Common myeloid progenitor, CD34-positive (primary cell): ENCODE results near the gene ZNF20.

Experiments used
- CTCF ChIA-PET: fragments of 350-600 bp; sonication (Branson Sonifier 250); formaldehyde crosslinking; loops from one replicate; lab custom pipeline; 2021; ENCODE audit warnings: antibody characterized with exemption; lab: Charles Lee
- POLR2A ChIA-PET: fragments of 350-600 bp; sonication (Branson Sonifier 250); formaldehyde crosslinking; loops from one replicate; lab custom pipeline; 2021; ENCODE audit warnings: antibody characterized with exemption; lab: Charles Lee
- DNase-seq, 3 donors: peaks; one replicate each; pipeline versions ENCODE4 v3.0.0 to v3.0.0-alpha.2; 2013
- H3K27ac ChIP-seq, 2 experiments: 1 replicate in 1 of 2; 2 replicates in 1 of 2; pipeline ENCODE4 v1.7.0; 2013; ENCODE audit warnings: inconsistent platforms in 2 of 2, low read length in 2 of 2, mild to moderate bottlenecking in 2 of 2, low read depth in 1 of 2, moderate library complexity in 1 of 2; ENCODE audit not compliant: severe bottlenecking in 2 of 2, insufficient read depth in 1 of 2, poor library complexity in 1 of 2
- H3K27me3 ChIP-seq, 5 experiments: replicated peaks in 2 of 5; 1 replicate in 3 of 5; 2 replicates in 2 of 5; pipeline versions ENCODE4 v1.6.1 to v1.7.0; 2013; ENCODE audit warnings: low read length in 4 of 5, mild to moderate bottlenecking in 2 of 5, moderate library complexity in 2 of 5, inconsistent platforms in 1 of 5; ENCODE audit not compliant: insufficient read depth in 5 of 5, control insufficient read depth in 4 of 5
- H3K36me3 ChIP-seq, 4 experiments: 1 replicate in 2 of 4; 2 replicates in 2 of 4; pipeline versions ENCODE4 v1.6.1 to v1.7.0; 2013; ENCODE audit warnings: low read length in 3 of 4, control low read depth in 1 of 4, mild to moderate bottlenecking in 1 of 4; ENCODE audit not compliant: control insufficient read depth in 4 of 4, insufficient read depth in 4 of 4
- H3K4me1 ChIP-seq, 4 experiments: 1 replicate in 3 of 4; 2 replicates in 1 of 4; pipeline versions ENCODE4 v1.6.1 to v1.7.1; 2013; ENCODE audit warnings: low read length in 3 of 4, mild to moderate bottlenecking in 3 of 4, control low read depth in 1 of 4, inconsistent platforms in 1 of 4, moderate library complexity in 1 of 4; ENCODE audit not compliant: control insufficient read depth in 4 of 4, insufficient read depth in 4 of 4; ENCODE audit errors: control extremely low read depth in 1 of 4
- H3K4me3 ChIP-seq, 7 experiments: 1 replicate in 4 of 7; 2 replicates in 3 of 7; pipeline versions ENCODE4 v1.5.1 to v1.7.0; 2013; ENCODE audit warnings: mild to moderate bottlenecking in 7 of 7, low read length in 6 of 7, moderate library complexity in 6 of 7, inconsistent platforms in 2 of 7, low read depth in 2 of 7, control low read depth in 1 of 7; ENCODE audit not compliant: insufficient read depth in 4 of 7, control insufficient read depth in 1 of 7; ENCODE audit errors: extremely low read depth in 1 of 7
- H3K9me3 ChIP-seq, 5 experiments: 1 replicate in 4 of 5; 2 replicates in 1 of 5; pipeline versions ENCODE4 v1.6.1 to v1.7.1; 2013; ENCODE audit warnings: low read length in 4 of 5, mild to moderate bottlenecking in 2 of 5, inconsistent platforms in 1 of 5, low read depth in 1 of 5, moderate library complexity in 1 of 5; ENCODE audit not compliant: control insufficient read depth in 4 of 5, insufficient read depth in 2 of 5; ENCODE audit errors: control extremely low read depth in 1 of 5
- WGBS: methylation state at CpG from one replicate; pipeline ENCODE4 v1.1.5; 2013; ENCODE audit not compliant: insufficient coverage; 5-methylcytosine and 5-hydroxymethylcytosine counted together

Gene ZNF20

GRCh38 chr19:12140545-12141404, 625 bp upstream of the ZNF20 start:
- Histone ChIP-seq H3K4me3 (peak overlapping the region; percentile 68 to 95 (median 93)), H3K36me3 (peaks cover 10 to 32% (median 21%) of the 10 kb centered on the region in 4 experiments), H3K27ac (peak overlapping the region in 1 of 2 experiments; percentile 84), H3K4me1 (peaks cover 11 to 30% (median 15%) of the 10 kb centered on the region in 4 experiments), H3K9me3 (peaks cover 0 to 17% (median 5%) of the 10 kb centered on the region in 5 experiments), H3K27me3 (no peaks in the 10 kb centered on the region)
- ChIA-PET POLR2A (interaction anchor here (0.5 to 1.4 kb wide), 5 partner anchors 22 to 254 kb away, joined by 3 to 6 read pairs (median 4); partner anchors contain the start of genes ZNF136, ZNF763 and ZNF844), CTCF (interaction anchor here (0.7 to 3.7 kb wide), 29 partner anchors 9 to 343 kb away, joined by 3 to 31 read pairs (median 4); partner anchors contain the start of genes ZNF491, ZNF625 and ZNF763)
- DNase-seq, result peak; percentile 87 to 93 (median 91)
- 6% methylated on average over 14 of the region's 17 CpGs for WGBS

- peak overlapping the region; percentile 68 to 95 (median 93) for H3K4me3 ChIP-seq
- H3K36me3 ChIP-seq, result peaks cover 3 to 34% (median 18%) of the 10 kb centered on the region in 4 experiments
- ChIA-PET POLR2A (interaction anchor here (1.0 to 1.2 kb wide), 2 partner anchors 48 to 74 kb away, joined by 3 to 4 read pairs; partner anchors contain the start of gene ZNF844), CTCF (interaction anchor here (1.0 to 3.7 kb wide), 7 partner anchors 13 to 342 kb away, joined by 3 to 31 read pairs (median 13); partner anchors contain the start of gene ZNF491)
- H3K4me1 ChIP-seq, result peaks cover 11 to 30% (median 15%) of the 10 kb centered on the region in 4 experiments
- 13% methylated on average over 11 of the region's 13 CpGs for WGBS
- peak; percentile 58 to 85 (median 79) for DNase-seq
- no peaks in the 10 kb centered on the region for H3K27me3 ChIP-seq
- peaks cover 0 to 16% (median 2%) of the 10 kb centered on the region in 5 experiments for H3K9me3 ChIP-seq
- H3K27ac ChIP-seq, result peak overlapping the region in 1 of 2 experiments; percentile 84
Observed at GRCh38 chr19:12139269-12139668, 881 bp downstream of the ZNF20 start.

GRCh38 chr19:12137221-12137940, 2.8 kb downstream of the ZNF20 start:
- H3K4me3 ChIP-seq, result no peak overlapping the region
- no peaks in the 10 kb centered on the region for H3K27me3 ChIP-seq
- peak; percentile 72 to 82 (median 74) for DNase-seq
- H3K4me1 ChIP-seq, result peaks cover 11 to 30% (median 15%) of the 10 kb centered on the region in 4 experiments
- ChIA-PET CTCF (interaction anchor here (0.7 to 2.3 kb wide), 14 partner anchors 12 to 374 kb away, joined by 3 to 19 read pairs (median 4); partner anchors contain the start of genes ZNF491 and ZNF700), POLR2A (no interaction called here)
- H3K9me3 ChIP-seq, result peaks cover 11 to 33% (median 19%) of the 10 kb centered on the region in 5 experiments
- WGBS, result 40% methylated on average over 2 of the region's 7 CpGs
- H3K36me3 ChIP-seq, result peaks cover 17 to 47% (median 31%) of the 10 kb centered on the region in 4 experiments
- no peak overlapping the region for H3K27ac ChIP-seq

- Histone ChIP-seq H3K27me3 (no peaks in the 10 kb centered on the region), H3K4me1 (peaks cover 0 to 4% (median 1%) of the 10 kb centered on the region in 4 experiments), H3K9me3 (peaks cover 17 to 49% (median 19%) of the 10 kb centered on the region in 5 experiments), H3K27ac (no peak overlapping the region), H3K4me3 (peak overlapping the region in 1 of 7 experiments; percentile 27), H3K36me3 (peaks cover 23 to 52% (median 38%) of the 10 kb centered on the region in 4 experiments)
- DNase-seq, result peak in 2 of 3 donors; percentile 11 to 41
- POLR2A ChIA-PET, result no interaction called here
- CTCF ChIA-PET, result interaction anchor here (1.0 kb wide), 1 partner anchor 73 kb away, joined by 4 read pairs; no protein-coding TSS in a partner anchor
- 100% methylated on average over 1 of the region's 3 CpGs for WGBS
Observed at GRCh38 chr19:12133069-12133468, 7.1 kb downstream of the ZNF20 start.

GRCh38 chr19:12126707-12127106, 13.4 kb downstream of the ZNF20 start:
- no CpG with 5 or more reads among the region's 2 CpGs for WGBS
- DNase-seq, result peak; percentile 22 to 58 (median 51)
- Histone ChIP-seq H3K4me1 (no peaks in the 10 kb centered on the region), H3K36me3 (peaks cover 0 to 5% (median 3%) of the 10 kb centered on the region in 4 experiments), H3K27me3 (no peaks in the 10 kb centered on the region), H3K4me3 (no peak overlapping the region), H3K9me3 (peaks cover 0 to 21% (median 4%) of the 10 kb centered on the region in 5 experiments), H3K27ac (no peak overlapping the region)
- ChIA-PET POLR2A (interaction anchor here (0.7 kb wide), 1 partner anchor 163 kb away, joined by 3 read pairs; no protein-coding TSS in a partner anchor), CTCF (interaction anchor here (0.6 to 2.8 kb wide), 7 partner anchors 9 to 204 kb away, joined by 3 to 23 read pairs (median 4); partner anchors contain the start of genes ZNF136 and ZNF20)

- peaks cover 6 to 39% (median 13%) of the 10 kb centered on the region in 5 experiments for H3K9me3 ChIP-seq
- H3K27ac ChIP-seq, result no peak overlapping the region
- CTCF ChIA-PET, result interaction anchor here (1.7 to 2.2 kb wide), 2 partner anchors 7 to 27 kb away, joined by 4 to 5 read pairs; no protein-coding TSS in a partner anchor
Observed at GRCh38 chr19:12117201-12117970, 22.8 kb downstream of the ZNF20 start.

More at GRCh38 chr19:12117201-12117970, 22.8 kb downstream of the ZNF20 start:
- Histone ChIP-seq H3K27me3 (no peaks in the 10 kb centered on the region), H3K4me1 (no peaks in the 10 kb centered on the region), H3K4me3 (no peak overlapping the region), H3K36me3 (peaks cover 4 to 31% (median 24%) of the 10 kb centered on the region in 4 experiments)
- POLR2A ChIA-PET, result no interaction called here
- DNase-seq, result no peak
- 94% methylated on average over 25 of the region's 33 CpGs for WGBS
